Neural progenitor cell (in vitro differentiated cells): ENCODE data around the gene PDIA6.

Experiments
- CTCF ChIP-seq: fragments of 200-600 bp; sonication (generic); IDR thresholded peaks from 2 replicates; pipeline ENCODE4 v1.5.1; 2017; ENCODE audit warnings: antibody characterized with exemption, mild to moderate bottlenecking
- EZH2 ChIP-seq: fragments of 200-600 bp; sonication (generic); IDR thresholded peaks from 2 replicates; pipeline ENCODE4 v1.6.1; 2017; ENCODE audit warnings: antibody characterized with exemption, mild to moderate bottlenecking, moderate library complexity
- EZH2phosphoT487 ChIP-seq: fragments of 200-600 bp; sonication (generic); IDR thresholded peaks from 2 replicates; pipeline ENCODE4 v1.6.1; 2017; ENCODE audit warnings: antibody characterized with exemption

DNA sequence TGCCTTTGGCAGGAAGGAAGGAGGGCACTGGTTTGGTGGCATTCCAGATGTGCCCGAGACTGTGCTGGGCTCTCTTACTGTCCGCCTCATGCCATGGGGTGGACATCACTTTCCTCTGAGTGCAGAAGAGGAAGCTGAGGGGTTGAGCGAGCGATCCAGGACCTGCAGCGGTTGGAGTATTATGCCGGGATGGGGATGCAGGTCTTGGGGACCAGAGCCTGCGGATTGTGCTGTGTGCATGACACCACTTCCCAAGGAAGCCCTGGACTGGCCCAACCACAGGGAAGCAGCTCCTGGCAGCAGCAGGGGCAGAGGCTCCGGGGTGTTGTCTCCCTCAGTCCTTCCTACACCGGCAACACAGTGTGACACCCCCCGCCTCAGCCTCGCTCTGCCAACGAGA lies 46.7 kb downstream of the PDIA6 start:
- TF ChIP-seq CTCF (no peak), EZH2 (no peak), EZH2phosphoT487 (no peak)
